Activated CD4-positive, alpha-beta T cell treated with anti-CD3 and anti-CD28 coated beads, Interleukin-2, amount 10 ng/mL, durations not matched to agents 7 days and 5 days (primary cell): ENCODE results near the gene RND2. TPM values are rescaled to one million over a fixed set of nuclear protein-coding genes. Genes with fewer than 3 reads are reported as not detected.

ENCODE experiments used
- CTCF ChIA-PET: fragments of 350-600 bp; sonication (Branson Sonifier 250); formaldehyde crosslinking; loops from one replicate; lab custom pipeline; 2021; ENCODE audit warnings: antibody characterized with exemption; lab: Charles Lee
- POLR2A ChIA-PET: fragments of 350-600 bp; sonication (Branson Sonifier 250); formaldehyde crosslinking; loops from one replicate; lab custom pipeline; 2021; ENCODE audit warnings: antibody characterized with exemption; lab: Charles Lee
- DNase-seq: peaks from one replicate; pipeline ENCODE4 v3.0.0-alpha.2; 2020
- H3K27ac Mint-ChIP-seq: one replicate; pipeline ENCODE4 v1.8.0; 2021; ENCODE audit warnings: mild to moderate bottlenecking, moderate library complexity, mixed read lengths
- H3K27me3 Mint-ChIP-seq: one replicate; pipeline ENCODE4 v1.8.0; 2021; ENCODE audit warnings: mixed read lengths
- H3K36me3 Mint-ChIP-seq: one replicate; pipeline ENCODE4 v1.8.0; 2021; ENCODE audit warnings: low read depth, mixed read lengths
- H3K4me1 Mint-ChIP-seq: one replicate; pipeline ENCODE4 v1.8.0; 2021; ENCODE audit warnings: mixed read lengths
- H3K4me3 Mint-ChIP-seq: one replicate; pipeline ENCODE4 v1.8.0; 2021; ENCODE audit warnings: mild to moderate bottlenecking, moderate library complexity, mixed read lengths
- H3K9me3 Mint-ChIP-seq: one replicate; pipeline ENCODE4 v1.8.0; 2021; ENCODE audit warnings: mixed read lengths
- total RNA-seq, 2 experiments: library from RNA; stranded (reverse); gene quantifications; one replicate each; pipeline ENCODE4 v1.2.3, GENCODE V29; 2021

The RND2 gene
- total RNA-seq, 2 experiments from 2014 or later: 0.05 TPM; not detected in 1

- Mint-ChIP-seq H3K27ac (no peak overlapping the region), H3K36me3 (peaks cover 31% of the 10 kb centered on the region), H3K4me1 (no peaks in the 10 kb centered on the region), H3K9me3 (no peaks in the 10 kb centered on the region), H3K27me3 (no peaks in the 10 kb centered on the region), H3K4me3 (no peak overlapping the region)
- ChIA-PET POLR2A (no interaction called here), CTCF (interaction anchor here (0.6 to 1.0 kb wide), 2 partner anchors 123 to 413 kb away, joined by 3 read pairs; partner anchors contain the start of gene DHX8)
- no peak for DNase-seq
These were observed 45.8 kb downstream of the RND2 start for GRCh38 chr17:43070872-43071271.

GRCh38 chr17:43074869-43075268, 49.8 kb downstream of the RND2 start:
- CTCF ChIA-PET: no interaction called here
- Mint-ChIP-seq H3K36me3 (peaks cover 32% of the 10 kb centered on the region), H3K4me1 (no peaks in the 10 kb centered on the region), H3K9me3 (no peaks in the 10 kb centered on the region), H3K27me3 (no peaks in the 10 kb centered on the region), H3K27ac (no peak overlapping the region), H3K4me3 (no peak overlapping the region)
- POLR2A ChIA-PET: no interaction called here
- no peak for DNase-seq

- no peak overlapping the region for H3K27ac Mint-ChIP-seq
- H3K4me1 Mint-ChIP-seq: no peaks in the 10 kb centered on the region
- no peaks in the 10 kb centered on the region for H3K9me3 Mint-ChIP-seq
- POLR2A ChIA-PET: no interaction called here
- peaks cover 35% of the 10 kb centered on the region for H3K36me3 Mint-ChIP-seq
- DNase-seq: no peak
- H3K4me3 Mint-ChIP-seq: no peak overlapping the region
- CTCF ChIA-PET: no interaction called here
- no peaks in the 10 kb centered on the region for H3K27me3 Mint-ChIP-seq
These were observed 54.7 kb downstream of the RND2 start for GRCh38 chr17:43079641-43080302.

Other genes starting within 250 kb of the RND2 start
- gene WNK4, start 244.6 kb upstream of the RND2 start, total RNA-seq: under 1 TPM; 0.47 to 0.77 TPM
- 10 to 100 TPM; 41.2 to 45.1 TPM for gene COA3, start 226.5 kb upstream of the RND2 start, total RNA-seq
- not detected for gene CNTD1, start 226.4 kb upstream of the RND2 start, total RNA-seq
- 10 to 100 TPM; 87.0 to 87.6 TPM for gene BECN1, start 200.9 kb upstream of the RND2 start, total RNA-seq
- 100 to 1,000 TPM; 110 to 111 TPM for gene PSME3, start 191.8 kb upstream of the RND2 start, total RNA-seq
- 1 to 10 TPM; 1.5 to 1.9 TPM for gene AOC2, start 180.7 kb upstream of the RND2 start, total RNA-seq
- under 1 TPM; 0.56 to 0.79 TPM for gene AOC3, start 174.0 kb upstream of the RND2 start, total RNA-seq
- not detected for gene G6PC1, start 124.4 kb upstream of the RND2 start, total RNA-seq
- gene AARSD1, start 60.8 kb upstream of the RND2 start, total RNA-seq: 10 to 100 TPM; 31.4 to 43.0 TPM
- under 1 TPM; 0.12 to 0.22 TPM for gene PTGES3L, start 45.2 kb upstream of the RND2 start, total RNA-seq
- 10 to 100 TPM; 13.0 to 14.0 TPM for gene RUNDC1, start 44.7 kb upstream of the RND2 start, total RNA-seq
- 1,000 to 10,000 TPM; 1,014 to 1,124 TPM for gene RPL27, start 26.8 kb upstream of the RND2 start, total RNA-seq
- gene IFI35, start 18.4 kb upstream of the RND2 start, total RNA-seq: 100 to 1,000 TPM; 125 to 137 TPM
- gene VAT1, start 2.8 kb upstream of the RND2 start, total RNA-seq: 10 to 100 TPM; 10.2 to 12.8 TPM
- 10 to 100 TPM; 67.4 to 76.0 TPM for gene BRCA1, start 100.1 kb downstream of the RND2 start, total RNA-seq
- 10 to 100 TPM; 53.9 to 54.3 TPM for gene NBR1, start 146.0 kb downstream of the RND2 start, total RNA-seq
- gene TMEM106A, start 186.6 kb downstream of the RND2 start, total RNA-seq: 10 to 100 TPM; 11.7 to 11.8 TPM
- not detected for gene CCDC200, start 203.4 kb downstream of the RND2 start, total RNA-seq
- gene RNU2-1, start 208.7 kb downstream of the RND2 start, total RNA-seq: 1,000 to 10,000 TPM; 5,823 to 8,052 TPM